ENCODE results near the gene OR2S2. TPM values are rescaled to one million over a fixed set of nuclear protein-coding genes. Genes with fewer than 3 reads are reported as not detected.

OR2S2 gene
- total and polyA plus RNA-seq, 5 donors: not detected

DNA sequence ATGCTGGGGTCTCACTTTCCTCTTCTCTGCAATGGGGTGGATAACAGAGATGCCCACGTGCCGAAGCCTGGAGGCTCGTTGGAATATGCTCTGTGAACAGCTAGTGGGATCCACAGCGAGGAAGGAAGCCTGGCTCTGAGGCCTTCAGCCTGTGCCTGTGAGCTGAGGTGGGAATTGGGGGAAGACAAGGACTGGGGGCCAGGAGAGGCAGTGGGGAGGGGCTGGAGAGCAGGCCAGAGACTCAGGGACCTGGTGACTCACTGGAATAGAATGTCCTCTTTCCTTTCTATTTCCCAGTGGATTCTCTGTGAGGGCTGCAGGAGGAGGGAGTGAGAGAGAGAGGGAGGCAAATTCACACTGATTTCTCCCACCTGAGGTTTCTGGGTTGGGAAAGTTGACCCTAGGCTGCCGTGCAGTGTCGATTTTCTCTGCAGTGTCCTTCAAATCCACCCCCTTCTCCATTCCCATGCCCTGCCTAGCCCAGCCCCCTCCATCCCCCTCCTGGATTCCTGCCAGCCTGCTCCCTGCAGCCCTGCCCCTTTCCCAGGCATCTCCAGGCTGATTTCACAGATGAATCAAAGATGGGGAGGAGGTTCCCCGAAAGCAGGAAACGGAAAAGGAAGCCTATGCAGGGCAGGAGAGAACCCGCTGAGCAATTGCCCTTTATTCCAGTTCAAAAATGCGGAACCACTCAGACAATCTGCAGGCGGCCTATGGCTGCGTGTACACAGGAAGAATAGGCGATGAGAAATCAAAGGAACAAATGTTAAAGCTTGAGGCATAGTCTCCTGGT lies 50.0 kb downstream of the OR2S2 start:
- ATAC-seq (peak; percentile 62 to 67), DNase-seq (peak; percentile 82 to 91 (median 91))
- Histone ChIP-seq H3K4me1 (ENCODE audit: control insufficient read depth, insufficient read depth, low read length) (peaks cover 34% of the 10 kb centered on the region), H3K27ac (ENCODE audit: low read length) (peak overlapping the region; percentile 97), H3K4me3 (ENCODE audit: low read length) (no peak overlapping the region), H3K27me3 (ENCODE audit: control insufficient read depth, insufficient read depth) (no peaks in the 10 kb centered on the region), H3K9me3 (ENCODE audit: control insufficient read depth, low read length) (no peaks in the 10 kb centered on the region)
- WGBS: 30% methylated on average over 13 of the region's 13 CpGs
- intact Hi-C loops (cut with DNase I): loop anchor here in 2 of 4 donors (5.0 to 10.0 kb wide), 2 partner anchors 39 to 117 kb away; no protein-coding TSS in a partner anchor

Other genes with a start within 250 kb of the OR2S2 start
- 100 to 1,000 TPM; 263 to 375 (median 298) TPM for gene TLN1, start 226.0 kb downstream of the OR2S2 start, total RNA-seq
- gene TLN1, start 226.0 kb downstream of the OR2S2 start, polyA plus RNA-seq: 171 TPM
- 10 to 100 TPM; 24.5 to 35.4 (median 25.7) TPM for gene CREB3, start 225.5 kb downstream of the OR2S2 start, total RNA-seq
- gene CREB3, start 225.5 kb downstream of the OR2S2 start, polyA plus RNA-seq: 29.6 TPM
- gene GBA2, start 208.9 kb downstream of the OR2S2 start, total RNA-seq: 100 to 1,000 TPM in 2 of 4 donors, 10 to 100 TPM in 2; 93.7 to 117 (median 102) TPM
- gene GBA2, start 208.9 kb downstream of the OR2S2 start, polyA plus RNA-seq: 70.3 TPM
- 10 to 100 TPM; 25.7 to 35.0 (median 30.4) TPM for gene RGP1, start 208.9 kb downstream of the OR2S2 start, total RNA-seq
- 17.7 TPM for gene RGP1, start 208.9 kb downstream of the OR2S2 start, polyA plus RNA-seq
- gene MSMP, start 203.9 kb downstream of the OR2S2 start, total RNA-seq: not detected
- gene MSMP, start 203.9 kb downstream of the OR2S2 start, polyA plus RNA-seq: 0.27 TPM
- gene NPR2, start 166.6 kb downstream of the OR2S2 start, total RNA-seq: 10 to 100 TPM; 21.3 to 29.9 (median 26.3) TPM
- gene NPR2, start 166.6 kb downstream of the OR2S2 start, polyA plus RNA-seq: 24.7 TPM
- 1 to 10 TPM; 2.6 to 6.0 (median 4.9) TPM for gene SPAG8, start 145.9 kb downstream of the OR2S2 start, total RNA-seq
- gene SPAG8, start 145.9 kb downstream of the OR2S2 start, polyA plus RNA-seq: 5.4 TPM
- gene HINT2, start 143.1 kb downstream of the OR2S2 start, total RNA-seq: 10 to 100 TPM; 56.7 to 60.7 (median 59.0) TPM
- 108 TPM for gene HINT2, start 143.1 kb downstream of the OR2S2 start, polyA plus RNA-seq
- not detected for gene FAM221B, start 129.4 kb downstream of the OR2S2 start, total RNA-seq
- gene FAM221B, start 129.4 kb downstream of the OR2S2 start, polyA plus RNA-seq: not detected
- 10 to 100 TPM; 19.5 to 21.3 (median 21.0) TPM for gene TMEM8B, start 128.9 kb downstream of the OR2S2 start, total RNA-seq
- gene TMEM8B, start 128.9 kb downstream of the OR2S2 start, polyA plus RNA-seq: 12.7 TPM
- gene OR13J1, start 87.8 kb downstream of the OR2S2 start, total RNA-seq: not detected
- not detected for gene OR13J1, start 87.8 kb downstream of the OR2S2 start, polyA plus RNA-seq
- 1 to 10 TPM; 2.0 to 5.9 (median 5.1) TPM for gene HRCT1, start 52.0 kb downstream of the OR2S2 start, total RNA-seq
- 3.3 TPM for gene HRCT1, start 52.0 kb downstream of the OR2S2 start, polyA plus RNA-seq
- gene SPAAR, start 48.7 kb downstream of the OR2S2 start, total RNA-seq: 1 to 10 TPM; 3.7 to 8.0 (median 5.8) TPM
- gene SPAAR, start 48.7 kb downstream of the OR2S2 start, polyA plus RNA-seq: 8.7 TPM
- 10 to 100 TPM in 1 of 4 donors, 1 to 10 TPM in 3; 7.4 to 10.1 (median 8.6) TPM for gene RECK, start 78.8 kb upstream of the OR2S2 start, total RNA-seq
- gene RECK, start 78.8 kb upstream of the OR2S2 start, polyA plus RNA-seq: 4.3 TPM
- gene GLIPR2, start 178.6 kb upstream of the OR2S2 start, total RNA-seq: 10 to 100 TPM in 3 of 4 donors, 1 to 10 TPM in 1; 9.0 to 23.2 (median 14.7) TPM
- gene GLIPR2, start 178.6 kb upstream of the OR2S2 start, polyA plus RNA-seq: 8.8 TPM
- under 1 TPM in 3 of 4 donors, not detected in 1; 0.12 to 0.28 (median 0.17) TPM for gene CCIN, start 211.2 kb upstream of the OR2S2 start, total RNA-seq
- 0.07 TPM for gene CCIN, start 211.2 kb upstream of the OR2S2 start, polyA plus RNA-seq
- gene CLTA, start 232.8 kb upstream of the OR2S2 start, total RNA-seq: 10 to 100 TPM; 69.0 to 76.7 (median 75.1) TPM
- gene CLTA, start 232.8 kb upstream of the OR2S2 start, polyA plus RNA-seq: 69.5 TPM